ENCODE results near the gene TMEM229B. TPM values are rescaled to one million over a fixed set of nuclear protein-coding genes. Genes with fewer than 3 reads are reported as not detected.

The TMEM229B gene
- total RNA-seq, 1 donor from 2014 or later: 1.3 TPM

- Mint-ChIP-seq H3K27me3 (ENCODE audit: low read depth, unreplicated experiment) (peaks cover 6% of the 10 kb centered on the region), H3K4me3 (ENCODE audit: unreplicated experiment) (no peak overlapping the region), H3K27ac (ENCODE audit: unreplicated experiment) (no peak overlapping the region), H3K36me3 (ENCODE audit: low read depth, unreplicated experiment) (no peaks in the 10 kb centered on the region), H3K4me1 (ENCODE audit: low read depth, unreplicated experiment) (peaks cover 6% of the 10 kb centered on the region), H3K9me3 (ENCODE audit: unreplicated experiment) (peaks cover 6% of the 10 kb centered on the region)
- Histone ChIP-seq H3K27me3 (ENCODE audit: insufficient read depth, low read length) (no peaks in the 10 kb centered on the region), H3K9me3 (ENCODE audit: insufficient read depth, low read depth, low read length) (no peaks in the 10 kb centered on the region), H3K36me3 (ENCODE audit: insufficient read depth, low read length) (no peaks in the 10 kb centered on the region), H3K4me2 (ENCODE audit: low read length) (no peak overlapping the region), H3K27ac (ENCODE audit: low read depth, low read length) (no peak overlapping the region), H2AFZ (ENCODE audit: low read depth, low read length) (no peak overlapping the region), H3K4me1 (ENCODE audit: insufficient read depth, low read length) (no peaks in the 10 kb centered on the region), H3K4me3 (ENCODE audit: insufficient read depth, low read depth, low read length) (no peak overlapping the region), H3K9ac (ENCODE audit: low read length) (no peak overlapping the region), H3K79me2 (ENCODE audit: insufficient read depth, low read length) (no peaks in the 10 kb centered on the region), H4K20me1 (ENCODE audit: insufficient read depth, low read length) (no peaks in the 10 kb centered on the region)
- no peak for FAIRE-seq
- TF ChIP-seq CTCF (IDR thresholded peaks at IDR 0.05; ENCODE audit: insufficient read depth, low read depth, low read length) (no peak), EZH2 (IDR thresholded peaks at IDR 0.05; ENCODE audit: insufficient read depth, low read length) (no peak)
- no peak for DNase-seq (ENCODE audit: low read depth)
Measured at GRCh38 chr14:67487332-67487731, 1.2 kb downstream of the TMEM229B start.

GRCh38 chr14:67486890-67487289, 1.6 kb downstream of the TMEM229B start:
- Histone ChIP-seq H3K9ac (ENCODE audit: low read length) (no peak overlapping the region), H3K79me2 (ENCODE audit: insufficient read depth, low read length) (no peaks in the 10 kb centered on the region), H3K4me1 (ENCODE audit: insufficient read depth, low read length) (no peaks in the 10 kb centered on the region), H3K9me3 (ENCODE audit: insufficient read depth, low read depth, low read length) (no peaks in the 10 kb centered on the region), H3K27me3 (ENCODE audit: insufficient read depth, low read length) (no peaks in the 10 kb centered on the region), H4K20me1 (ENCODE audit: insufficient read depth, low read length) (no peaks in the 10 kb centered on the region), H3K36me3 (ENCODE audit: insufficient read depth, low read length) (no peaks in the 10 kb centered on the region), H3K27ac (ENCODE audit: low read depth, low read length) (no peak overlapping the region), H3K4me2 (ENCODE audit: low read length) (no peak overlapping the region), H2AFZ (ENCODE audit: low read depth, low read length) (no peak overlapping the region), H3K4me3 (ENCODE audit: insufficient read depth, low read depth, low read length) (no peak overlapping the region)
- FAIRE-seq (no peak), DNase-seq (ENCODE audit: low read depth) (no peak)
- Mint-ChIP-seq H3K36me3 (ENCODE audit: low read depth, unreplicated experiment) (no peaks in the 10 kb centered on the region), H3K9me3 (ENCODE audit: unreplicated experiment) (peaks cover 4% of the 10 kb centered on the region), H3K4me3 (ENCODE audit: unreplicated experiment) (no peak overlapping the region), H3K27ac (ENCODE audit: unreplicated experiment) (no peak overlapping the region), H3K4me1 (ENCODE audit: low read depth, unreplicated experiment) (peaks cover 6% of the 10 kb centered on the region), H3K27me3 (ENCODE audit: low read depth, unreplicated experiment) (peaks cover 8% of the 10 kb centered on the region)
- TF ChIP-seq CTCF (IDR thresholded peaks at IDR 0.05; ENCODE audit: insufficient read depth, low read depth, low read length) (no peak), EZH2 (IDR thresholded peaks at IDR 0.05; ENCODE audit: insufficient read depth, low read length) (no peak)

GRCh38 chr14:67485501-67486095, 2.9 kb downstream of the TMEM229B start:
- Mint-ChIP-seq H3K27ac (ENCODE audit: unreplicated experiment) (peak overlapping the region; percentile 15), H3K4me1 (ENCODE audit: low read depth, unreplicated experiment) (peaks cover 6% of the 10 kb centered on the region), H3K4me3 (ENCODE audit: unreplicated experiment) (no peak overlapping the region), H3K36me3 (ENCODE audit: low read depth, unreplicated experiment) (no peaks in the 10 kb centered on the region), H3K27me3 (ENCODE audit: low read depth, unreplicated experiment) (peaks cover 15% of the 10 kb centered on the region), H3K9me3 (ENCODE audit: unreplicated experiment) (peaks cover 4% of the 10 kb centered on the region)
- H3K4me3 ChIP-seq (ENCODE audit: insufficient read depth, low read depth, low read length): no peak overlapping the region
- no peaks in the 10 kb centered on the region for H3K36me3 ChIP-seq (ENCODE audit: insufficient read depth, low read length)
- H3K4me1 ChIP-seq (ENCODE audit: insufficient read depth, low read length): no peaks in the 10 kb centered on the region
- no peak overlapping the region for H3K9ac ChIP-seq (ENCODE audit: low read length)
- H3K4me2 ChIP-seq (ENCODE audit: low read length): no peak overlapping the region
- no peak overlapping the region for H3K27ac ChIP-seq (ENCODE audit: low read depth, low read length)
- no peaks in the 10 kb centered on the region for H3K27me3 ChIP-seq (ENCODE audit: insufficient read depth, low read length)
- H3K9me3 ChIP-seq (ENCODE audit: insufficient read depth, low read depth, low read length): no peaks in the 10 kb centered on the region
- TF ChIP-seq CTCF (IDR thresholded peaks at IDR 0.05; ENCODE audit: insufficient read depth, low read depth, low read length) (no peak), EZH2 (IDR thresholded peaks at IDR 0.05; ENCODE audit: insufficient read depth, low read length) (no peak)
- FAIRE-seq: no peak
- no peaks in the 10 kb centered on the region for H4K20me1 ChIP-seq (ENCODE audit: insufficient read depth, low read length)
- H2AFZ ChIP-seq (ENCODE audit: low read depth, low read length): no peak overlapping the region
- no peak for DNase-seq (ENCODE audit: low read depth)
- no peaks in the 10 kb centered on the region for H3K79me2 ChIP-seq (ENCODE audit: insufficient read depth, low read length)
